GM18519 (cell line): ENCODE data around the gene KIR3DL1.
"Not testable (repeated sequence)": the region's sequence is repeated elsewhere in the genome, so short reads cannot be mapped to it uniquely, and the experiment has no call there.

Experiments used
- ATAC-seq: cut with Tn5 transposase; IDR thresholded peaks from one replicate; pipeline ENCODE4 v1.9.1; 2021; ENCODE audit warnings: mild to moderate bottlenecking, moderate library complexity; ENCODE audit not compliant: unreplicated experiment, low FRiP score

The KIR3DL1 gene

GRCh38 chr19:54816251-54816650 lies at the start of gene KIR3DL1:
TSS of gene KIR3DL1 (plus strand) at chr19:54816468.
- ATAC-seq, result not testable (repeated sequence)

GRCh38 chr19:54769646-54770045 lies 46.6 kb upstream of the KIR3DL1 start, which contains the start of gene KIR2DL1:
TSS of gene KIR2DL1 (plus strand) at chr19:54769793. CDS start at chr19:54769851, 58 bp downstream.
- not testable (repeated sequence) for ATAC-seq

- ATAC-seq, result not testable (repeated sequence)
Measured at GRCh38 chr19:54770511-54770910, 45.8 kb upstream of the KIR3DL1 start.

- ATAC-seq, result not testable (repeated sequence)
Measured at GRCh38 chr19:54771018-54771960, 45.0 kb upstream of the KIR3DL1 start.

GRCh38 chr19:54772666-54773065 lies 43.6 kb upstream of the KIR3DL1 start:
- ATAC-seq, result not testable (repeated sequence)

GRCh38 chr19:54775095-54775815 lies 41.0 kb upstream of the KIR3DL1 start:
- not testable (repeated sequence) for ATAC-seq

- not testable (repeated sequence) for ATAC-seq
Measured at GRCh38 chr19:54775830-54776229, 40.4 kb upstream of the KIR3DL1 start.

- not testable (repeated sequence) for ATAC-seq
Measured at GRCh38 chr19:54777851-54778250, 38.4 kb upstream of the KIR3DL1 start.

- not testable (repeated sequence) for ATAC-seq
Measured at GRCh38 chr19:54778896-54779295, 37.4 kb upstream of the KIR3DL1 start.

- ATAC-seq, result not testable (repeated sequence)
Measured at GRCh38 chr19:54782916-54783315, 33.4 kb upstream of the KIR3DL1 start.

GRCh38 chr19:54786091-54786723 lies 30.1 kb upstream of the KIR3DL1 start:
- not testable (repeated sequence) for ATAC-seq

GRCh38 chr19:54788154-54788553 lies 28.1 kb upstream of the KIR3DL1 start:
- not testable (repeated sequence) for ATAC-seq

GRCh38 chr19:54790711-54791110 lies 25.6 kb upstream of the KIR3DL1 start:
- ATAC-seq, result no peak

- ATAC-seq, result no peak
Measured at GRCh38 chr19:54791476-54791875, 24.8 kb upstream of the KIR3DL1 start.

- ATAC-seq, result no peak
Measured at GRCh38 chr19:54792814-54793213, 23.5 kb upstream of the KIR3DL1 start.

GRCh38 chr19:54795758-54796157 lies 20.5 kb upstream of the KIR3DL1 start:
- ATAC-seq, result no peak

GRCh38 chr19:54803410-54803809 lies 12.9 kb upstream of the KIR3DL1 start, which contains the start of gene KIR2DL4:
TSS of gene KIR2DL4 (plus strand) at chr19:54803610. CDS start at chr19:54803652, 42 bp downstream.
- no peak for ATAC-seq

- no peak for ATAC-seq
Measured at GRCh38 chr19:54804101-54804500, 12.2 kb upstream of the KIR3DL1 start.

- ATAC-seq, result no peak
Measured at GRCh38 chr19:54804571-54804970, 11.7 kb upstream of the KIR3DL1 start.

GRCh38 chr19:54805665-54806515 lies 10.4 kb upstream of the KIR3DL1 start:
- no peak for ATAC-seq
